ENCODE results near the gene F8A2. TPM values are rescaled to one million over a fixed set of nuclear protein-coding genes. Genes with fewer than 3 reads are reported as not detected.
"Not testable (repeated sequence)": the region's sequence is repeated elsewhere in the genome, so short reads cannot be mapped to it uniquely, and the experiment has no call there.

F8A2 gene
- polyA plus RNA-seq, 1 of the 3 experiments (the other 2 are of a cell fraction) = not detected

GRCh38 chrX:155334486-155335336, 47.2 kb upstream of the F8A2 start, which contains the start of gene CLIC2:
Gene CLIC2 (minus strand): TSS chrX:155334614. CDS start chrX:155334427, 187 bp downstream.
- ChIA-PET CTCF (no interaction called here), POLR2A (no interaction called here)
- H4K20me1 ChIP-seq (ENCODE audit: insufficient read depth) = no peaks in the 10 kb centered on the region
- H3K9me2 ChIP-seq = no peaks in the 10 kb centered on the region
- no peaks in the 10 kb centered on the region for H3F3A ChIP-seq (replicated peaks; ENCODE audit: insufficient read depth)
- H3K9ac ChIP-seq = no peak within 1 kb of the TSS
- no peak within 1 kb of the TSS for H2AFZ ChIP-seq (ENCODE audit: low read depth)
- H3K4me1 ChIP-seq (ENCODE audit: control insufficient read depth in 1 of 2, insufficient read depth in 2 of 2, low read depth in 1 of 2, low read length in 1 of 2) = no peaks in the 10 kb centered on the region; a peak in 1 of 4 replicates
- no peaks in the 10 kb centered on the region for H3K9me3 ChIP-seq
- 17% methylated on average over 5 of the region's 5 CpGs for WGBS (ENCODE audit: low lambda C conversion rate)
- no peaks in the 10 kb centered on the region for H3K36me3 ChIP-seq (replicated peaks in 1 of 2; ENCODE audit: control insufficient read depth in 1 of 2, insufficient read depth in 2 of 2, low read length in 1 of 2)
- no peak for DNase-seq
- TF ChIP-seq SMC3 (IDR thresholded peaks at IDR 0.05; ENCODE audit: low read depth, low read length) = no peak
- TF ChIP-seq TCF12 (IDR thresholded peaks at IDR 0.05) = no peak
- no peak for TF ChIP-seq USF1 (IDR thresholded peaks at IDR 0.05; ENCODE audit: borderline replicate concordance, low read depth)
- no peak for TF ChIP-seq CTCF (IDR thresholded peaks at IDR 0.05)
- TF ChIP-seq JUND (IDR thresholded peaks at IDR 0.05) = no peak
- no peak for TF ChIP-seq TEAD4 (IDR thresholded peaks at IDR 0.05; ENCODE audit: borderline replicate concordance, insufficient read depth)
- no peak for TF ChIP-seq EZH2phosphoT487 (IDR thresholded peaks at IDR 0.05; ENCODE audit: borderline replicate concordance, low read depth)
- TF ChIP-seq SIN3A (IDR thresholded peaks at IDR 0.05; ENCODE audit: borderline replicate concordance, low read depth, low read length) = no peak
- TF ChIP-seq POLR2AphosphoS5 (IDR thresholded peaks at IDR 0.05; ENCODE audit: low read depth, low read length) = no peak
- no peak for TF ChIP-seq MXI1 (IDR thresholded peaks at IDR 0.05; ENCODE audit: low read depth, low read length)
- TF ChIP-seq FOXM1 (IDR thresholded peaks at IDR 0.05; ENCODE audit: low read depth) = no peak
- TF ChIP-seq, protein P1, sequence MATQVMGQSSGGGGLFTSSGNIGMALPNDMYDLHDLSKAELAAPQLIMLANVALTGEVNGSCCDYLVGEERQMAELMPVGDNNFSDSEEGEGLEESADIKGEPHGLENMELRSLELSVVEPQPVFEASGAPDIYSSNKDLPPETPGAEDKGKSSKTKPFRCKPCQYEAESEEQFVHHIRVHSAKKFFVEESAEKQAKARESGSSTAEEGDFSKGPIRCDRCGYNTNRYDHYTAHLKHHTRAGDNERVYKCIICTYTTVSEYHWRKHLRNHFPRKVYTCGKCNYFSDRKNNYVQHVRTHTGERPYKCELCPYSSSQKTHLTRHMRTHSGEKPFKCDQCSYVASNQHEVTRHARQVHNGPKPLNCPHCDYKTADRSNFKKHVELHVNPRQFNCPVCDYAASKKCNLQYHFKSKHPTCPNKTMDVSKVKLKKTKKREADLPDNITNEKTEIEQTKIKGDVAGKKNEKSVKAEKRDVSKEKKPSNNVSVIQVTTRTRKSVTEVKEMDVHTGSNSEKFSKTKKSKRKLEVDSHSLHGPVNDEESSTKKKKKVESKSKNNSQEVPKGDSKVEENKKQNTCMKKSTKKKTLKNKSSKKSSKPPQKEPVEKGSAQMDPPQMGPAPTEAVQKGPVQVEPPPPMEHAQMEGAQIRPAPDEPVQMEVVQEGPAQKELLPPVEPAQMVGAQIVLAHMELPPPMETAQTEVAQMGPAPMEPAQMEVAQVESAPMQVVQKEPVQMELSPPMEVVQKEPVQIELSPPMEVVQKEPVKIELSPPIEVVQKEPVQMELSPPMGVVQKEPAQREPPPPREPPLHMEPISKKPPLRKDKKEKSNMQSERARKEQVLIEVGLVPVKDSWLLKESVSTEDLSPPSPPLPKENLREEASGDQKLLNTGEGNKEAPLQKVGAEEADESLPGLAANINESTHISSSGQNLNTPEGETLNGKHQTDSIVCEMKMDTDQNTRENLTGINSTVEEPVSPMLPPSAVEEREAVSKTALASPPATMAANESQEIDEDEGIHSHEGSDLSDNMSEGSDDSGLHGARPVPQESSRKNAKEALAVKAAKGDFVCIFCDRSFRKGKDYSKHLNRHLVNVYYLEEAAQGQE (IDR thresholded peaks at IDR 0.05; ENCODE audit: low read depth, low read length) = no peak
- TF ChIP-seq, protein P2, sequence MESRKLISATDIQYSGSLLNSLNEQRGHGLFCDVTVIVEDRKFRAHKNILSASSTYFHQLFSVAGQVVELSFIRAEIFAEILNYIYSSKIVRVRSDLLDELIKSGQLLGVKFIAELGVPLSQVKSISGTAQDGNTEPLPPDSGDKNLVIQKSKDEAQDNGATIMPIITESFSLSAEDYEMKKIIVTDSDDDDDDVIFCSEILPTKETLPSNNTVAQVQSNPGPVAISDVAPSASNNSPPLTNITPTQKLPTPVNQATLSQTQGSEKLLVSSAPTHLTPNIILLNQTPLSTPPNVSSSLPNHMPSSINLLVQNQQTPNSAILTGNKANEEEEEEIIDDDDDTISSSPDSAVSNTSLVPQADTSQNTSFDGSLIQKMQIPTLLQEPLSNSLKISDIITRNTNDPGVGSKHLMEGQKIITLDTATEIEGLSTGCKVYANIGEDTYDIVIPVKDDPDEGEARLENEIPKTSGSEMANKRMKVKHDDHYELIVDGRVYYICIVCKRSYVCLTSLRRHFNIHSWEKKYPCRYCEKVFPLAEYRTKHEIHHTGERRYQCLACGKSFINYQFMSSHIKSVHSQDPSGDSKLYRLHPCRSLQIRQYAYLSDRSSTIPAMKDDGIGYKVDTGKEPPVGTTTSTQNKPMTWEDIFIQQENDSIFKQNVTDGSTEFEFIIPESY (IDR thresholded peaks at IDR 0.05; ENCODE audit: borderline replicate concordance, low read depth) = no peak
- no peak for TF ChIP-seq RXRA (IDR thresholded peaks at IDR 0.05; ENCODE audit: borderline replicate concordance, low read depth)
- no peak for TF ChIP-seq RFX5 (IDR thresholded peaks at IDR 0.05; ENCODE audit: low read length)
- no peak for TF ChIP-seq TAF1 (IDR thresholded peaks at IDR 0.05; ENCODE audit: borderline replicate concordance, low read depth, low read length)
- H3K4me2 ChIP-seq = no peak within 1 kb of the TSS
- no peaks in the 10 kb centered on the region for H3K27me3 ChIP-seq (ENCODE audit: insufficient read depth)
- H3K4me3 ChIP-seq (ENCODE audit: low read depth in 2 of 2, low read length in 1 of 2) = no peak within 1 kb of the TSS
- no peaks in the 10 kb centered on the region for H3K79me2 ChIP-seq (ENCODE audit: insufficient read depth)
- no peak within 1 kb of the TSS; a peak in 1 of 4 replicates for H3K27ac ChIP-seq (ENCODE audit: low read depth in 2 of 2, low read length in 1 of 2)

DNA sequence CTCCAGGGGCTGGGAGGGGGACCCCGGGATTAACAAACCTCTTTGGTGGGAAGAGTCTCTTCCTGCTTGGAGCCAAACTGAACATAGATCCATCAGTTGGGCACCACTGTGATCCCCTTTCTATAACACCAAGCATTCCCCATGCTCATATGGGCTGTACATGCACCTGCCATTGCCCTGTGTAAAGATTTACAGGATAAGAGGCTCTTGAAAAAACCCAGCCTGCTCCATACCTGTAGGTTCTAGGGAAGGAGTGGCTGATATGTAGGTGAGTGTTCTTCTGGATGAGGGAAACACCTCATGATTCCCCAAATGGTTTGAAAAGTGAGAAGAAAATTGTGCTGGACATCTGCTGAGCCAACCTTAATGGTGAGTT, 46.6 kb upstream of the F8A2 start:
- H3K9ac ChIP-seq; DNase-seq; H3K36me3 ChIP-seq (replicated peaks in 1 of 2; ENCODE audit: control insufficient read depth in 1 of 2, insufficient read depth in 2 of 2, low read length in 1 of 2); H3K4me2 ChIP-seq; H3K9me2 ChIP-seq; H3K4me1 ChIP-seq (ENCODE audit: control insufficient read depth in 1 of 2, insufficient read depth in 2 of 2, low read depth in 1 of 2, low read length in 1 of 2); H3F3A ChIP-seq (replicated peaks; ENCODE audit: insufficient read depth); H4K20me1 ChIP-seq (ENCODE audit: insufficient read depth); H3K27ac ChIP-seq (ENCODE audit: low read depth in 2 of 2, low read length in 1 of 2); H3K9me3 ChIP-seq; H3K79me2 ChIP-seq (ENCODE audit: insufficient read depth); H3K27me3 ChIP-seq (ENCODE audit: insufficient read depth); POLR2A ChIA-PET; CTCF ChIA-PET; H2AFZ ChIP-seq (ENCODE audit: low read depth); H3K4me3 ChIP-seq (ENCODE audit: low read depth in 2 of 2, low read length in 1 of 2): not testable (repeated sequence)
- 0% methylated on average over 1 of the region's 1 CpG for WGBS (ENCODE audit: low lambda C conversion rate)
